Measurements from ENCODE around the gene CCSER1.
"Not testable (repeated sequence)": the region's sequence is repeated elsewhere in the genome, so short reads cannot be mapped to it uniquely, and the experiment has no call there.

The CCSER1 gene

GRCh38 chr4:91220315-91220714 is 1093.1 kb downstream of the CCSER1 start:
- peak; percentile 17 for DNase-seq

GRCh38 chr4:91222014-91222413 is 1094.8 kb downstream of the CCSER1 start:
- no peak for DNase-seq

- no peak for DNase-seq
Observed at GRCh38 chr4:91226867-91227266, 1099.7 kb downstream of the CCSER1 start.

- DNase-seq = no peak
Observed at GRCh38 chr4:91228659-91229058, 1101.5 kb downstream of the CCSER1 start.

- DNase-seq = no peak
Observed at GRCh38 chr4:91233164-91233563, 1106.0 kb downstream of the CCSER1 start.

GRCh38 chr4:91243132-91243531 is 1115.9 kb downstream of the CCSER1 start:
- DNase-seq = no peak

GRCh38 chr4:91256043-91256442 is 1128.8 kb downstream of the CCSER1 start:
- DNase-seq = no peak

GRCh38 chr4:91256751-91257150 is 1129.6 kb downstream of the CCSER1 start:
- no peak for DNase-seq

GRCh38 chr4:91257721-91258120 is 1130.5 kb downstream of the CCSER1 start:
- no peak for DNase-seq

GRCh38 chr4:91258326-91258725 is 1131.1 kb downstream of the CCSER1 start:
- no peak for DNase-seq

- no peak for DNase-seq
Observed at GRCh38 chr4:91267543-91267942, 1140.3 kb downstream of the CCSER1 start.

GRCh38 chr4:91268481-91268880 is 1141.3 kb downstream of the CCSER1 start:
- not testable (repeated sequence) for DNase-seq

GRCh38 chr4:91268913-91269312 is 1141.7 kb downstream of the CCSER1 start:
- DNase-seq = no peak

- DNase-seq = no peak
Observed at GRCh38 chr4:91279899-91280298, 1152.7 kb downstream of the CCSER1 start.

- DNase-seq = no peak
Observed at GRCh38 chr4:91280551-91281290, 1153.5 kb downstream of the CCSER1 start.

- no peak for DNase-seq
Observed at GRCh38 chr4:91282217-91282616, 1155.0 kb downstream of the CCSER1 start.

- no peak for DNase-seq
Observed at GRCh38 chr4:91283726-91284230, 1156.6 kb downstream of the CCSER1 start.

GRCh38 chr4:91284480-91284879 is 1157.3 kb downstream of the CCSER1 start:
- no peak for DNase-seq

GRCh38 chr4:91285487-91285886 is 1158.3 kb downstream of the CCSER1 start:
- DNase-seq = no peak

- DNase-seq = peak; percentile 1
Observed at GRCh38 chr4:91288702-91289311, 1161.6 kb downstream of the CCSER1 start.

- no peak for DNase-seq
Observed at GRCh38 chr4:91298156-91298700, 1171.0 kb downstream of the CCSER1 start.

- no peak for DNase-seq
Observed at GRCh38 chr4:91298824-91299223, 1171.6 kb downstream of the CCSER1 start.

GRCh38 chr4:91302120-91302519 is 1174.9 kb downstream of the CCSER1 start:
- DNase-seq = no peak

- no peak for DNase-seq
Observed at GRCh38 chr4:91304292-91304691, 1177.1 kb downstream of the CCSER1 start.
